Peyer's patch (tissue), 4 donors: ENCODE results near the gene GTPBP1. TPM values are rescaled to one million over a fixed set of nuclear protein-coding genes. Genes with fewer than 3 reads are reported as not detected.

Experiments
- DNase-seq, 3 donors: peaks; one replicate each; pipeline ENCODE4 v3.0.0-alpha.2; 2017 to 2019
- H3K27ac ChIP-seq, 4 donors: fragments of 200-600 bp; sonication (generic); one replicate each; pipeline ENCODE4 v1.5.1; 2016 to 2019
- H3K27me3 ChIP-seq, 2 donors: fragments of 200-600 bp; sonication (generic); one replicate each; pipeline ENCODE4 v1.5.1; 2019
- H3K36me3 ChIP-seq, 3 donors: fragments of 200-600 bp; sonication (generic); one replicate each; pipeline ENCODE4 v1.5.1; 2016 to 2019
- H3K4me1 ChIP-seq, 4 donors: fragments of 200-600 bp; sonication (generic); one replicate each; pipeline ENCODE4 v1.5.1; 2016 to 2019
- H3K4me3 ChIP-seq, 4 donors: fragments of 200-600 bp; sonication (generic); 1 replicate in 3 of 4; 2 replicates in 1 of 4; pipeline ENCODE4 v1.5.1; 2016 to 2019; ENCODE audit warnings: mild to moderate bottlenecking in 1 of 4
- H3K9me3 ChIP-seq, 4 donors: fragments of 200-600 bp; sonication (generic); one replicate each; pipeline ENCODE4 v1.5.1; 2016 to 2019; ENCODE audit warnings: mild to moderate bottlenecking in 1 of 4
- CTCF ChIP-seq, 6 experiments: fragments of 450-650 bp in 4 of 6; fragments of 200-600 bp in 2 of 6; sonication (generic) in 1 of 6; IDR thresholded peaks; one replicate each; pipeline ENCODE4 v1.5.1; 2017 to 2019; ENCODE audit warnings: antibody characterized with exemption in 6 of 6, mild to moderate bottlenecking in 3 of 6, moderate library complexity in 1 of 6
- POLR2A ChIP-seq, 2 donors: fragments of 450-650 bp; IDR thresholded peaks; one replicate each; pipeline ENCODE4 v1.5.1; 2017; ENCODE audit warnings: antibody characterized with exemption in 2 of 2, mild to moderate bottlenecking in 2 of 2, moderate library complexity in 2 of 2
- total RNA-seq, 4 donors: library from RNA; depleted of rRNA; stranded (reverse); fragments of >200 nt; gene quantifications; one replicate each; pipeline ENCODE4 v1.1.0, GENCODE V29; 2016

The GTPBP1 gene
- total RNA-seq, 4 donors from 2014 or later, result 72.5 to 182 (median 131) TPM

GRCh38 chr22:38706101-38706900 is 557 bp downstream of the GTPBP1 start:
- Histone ChIP-seq H3K4me3 (peak overlapping the region; percentile 96 to 99 (median 98)), H3K27me3 (no peaks in the 10 kb centered on the region), H3K4me1 (peaks cover 0 to 41% (median 10%) of the 10 kb centered on the region in 4 donors)

GRCh38 chr22:38706901-38707195 is 1.1 kb downstream of the GTPBP1 start:
- H3K27ac ChIP-seq, result peak overlapping the region; percentile 98 to 100 (median 99)
- H3K4me1 ChIP-seq, result peaks cover 0 to 36% (median 10%) of the 10 kb centered on the region in 4 donors
- H3K27me3 ChIP-seq, result no peaks in the 10 kb centered on the region
- peak overlapping the region; percentile 96 to 99 (median 98) for H3K4me3 ChIP-seq
- TF ChIP-seq POLR2A (IDR thresholded peaks at IDR 0.05) (no peak), CTCF (IDR thresholded peaks at IDR 0.05) (no peak)
- no peaks in the 10 kb centered on the region for H3K9me3 ChIP-seq
- H3K36me3 ChIP-seq, result peaks cover 0 to 13% (median 0%) of the 10 kb centered on the region in 3 donors
- DNase-seq, result no peak

More at GRCh38 chr22:38706101-38706900, 557 bp downstream of the GTPBP1 start:
- peak overlapping the region; percentile 98 to 100 (median 99) for H3K27ac ChIP-seq
- H3K9me3 ChIP-seq, result no peaks in the 10 kb centered on the region
- peak; percentile 47 to 71 (median 70) for DNase-seq
- peaks cover 0 to 13% (median 0%) of the 10 kb centered on the region in 3 donors for H3K36me3 ChIP-seq
- peak in 1 of 2 donors; percentile 38 for TF ChIP-seq POLR2A (IDR thresholded peaks at IDR 0.05)
- no peak for TF ChIP-seq CTCF (IDR thresholded peaks at IDR 0.05)

GRCh38 chr22:38707346-38707745 is 1.6 kb downstream of the GTPBP1 start:
- peak overlapping the region; percentile 98 to 100 (median 99) for H3K27ac ChIP-seq
- TF ChIP-seq POLR2A (IDR thresholded peaks at IDR 0.05) (peak in 1 of 2 donors; percentile 70), CTCF (IDR thresholded peaks at IDR 0.05) (no peak)
- DNase-seq, result no peak
- peaks cover 0 to 13% (median 0%) of the 10 kb centered on the region in 3 donors for H3K36me3 ChIP-seq
- peaks cover 0 to 35% (median 10%) of the 10 kb centered on the region in 4 donors for H3K4me1 ChIP-seq
- H3K27me3 ChIP-seq, result no peaks in the 10 kb centered on the region
- no peaks in the 10 kb centered on the region for H3K9me3 ChIP-seq
- H3K4me3 ChIP-seq, result peak overlapping the region; percentile 96 to 99 (median 98)

- TF ChIP-seq CTCF (IDR thresholded peaks at IDR 0.05) (no peak), POLR2A (IDR thresholded peaks at IDR 0.05) (no peak)
- Histone ChIP-seq H3K9me3 (no peaks in the 10 kb centered on the region), H3K36me3 (peaks cover 0 to 13% (median 0%) of the 10 kb centered on the region in 3 donors), H3K27me3 (no peaks in the 10 kb centered on the region), H3K27ac (peak overlapping the region in 2 of 4 donors; percentile 72 to 100), H3K4me3 (peak overlapping the region in 2 of 4 donors; percentile 0 to 98), H3K4me1 (peaks cover 0 to 38% (median 10%) of the 10 kb centered on the region in 4 donors)
- DNase-seq, result no peak
These were observed 2.2 kb downstream of the GTPBP1 start for GRCh38 chr22:38707984-38708383.

- Histone ChIP-seq H3K4me3 (no peak overlapping the region), H3K36me3 (peaks cover 0 to 13% (median 0%) of the 10 kb centered on the region in 3 donors), H3K4me1 (peaks cover 0 to 44% (median 10%) of the 10 kb centered on the region in 4 donors), H3K27ac (peak overlapping the region in 1 of 4 donors; percentile 72), H3K9me3 (no peaks in the 10 kb centered on the region), H3K27me3 (no peaks in the 10 kb centered on the region)
- DNase-seq, result no peak
- TF ChIP-seq CTCF (IDR thresholded peaks at IDR 0.05) (no peak), POLR2A (IDR thresholded peaks at IDR 0.05) (no peak)
These were observed 3.6 kb downstream of the GTPBP1 start for GRCh38 chr22:38709306-38709705.
